ENCODE data around the gene REC8.

GRCh38 chr14:24146978-24147760, 24.7 kb upstream of the REC8 start, which contains the start of gene RNF31:
- TF ChIP-seq ZBTB33 (IDR thresholded peaks at IDR 0.05) (no peak), RAD21 (IDR thresholded peaks at IDR 0.05) (peak in 1 of 2 donors; percentile 40), CTCF (IDR thresholded peaks at IDR 0.05; ENCODE audit: low read depth, low read length, missing input control) (no peak), TAF1 (conservative IDR thresholded peaks at IDR 0.05) (peak; percentile 72), SP1 (IDR thresholded peaks at IDR 0.05) (peak; percentile 77), YY1 (IDR thresholded peaks at IDR 0.05) (peak; percentile 10), REST (IDR thresholded peaks at IDR 0.05) (no peak)
